ACC112 (cell line): ENCODE results near the gene SLC7A5.
A peak's percentile ranks its signal among the peaks of the same experiment; 100 is the strongest.
"Not testable (repeated sequence)": the region's sequence is repeated elsewhere in the genome, so short reads cannot be mapped to it uniquely, and the experiment has no call there.

Source experiments
- H2AFZ ChIP-seq: fragments of 200-600 bp; sonication (generic); one replicate; pipeline ENCODE4 v1.6.0; 2017; ENCODE audit warnings: antibody characterized with exemption, low read length; ENCODE audit not compliant: unreplicated experiment
- H3K27ac ChIP-seq: fragments of 200-600 bp; sonication (generic); 2 replicates; pipeline ENCODE4 v1.5.1; 2014; ENCODE audit warnings: low read depth, mild to moderate bottlenecking, antibody characterized with exemption, low read length, moderate library complexity
- H3K27me3 ChIP-seq: fragments of 200-600 bp; sonication (generic); 2 replicates; pipeline ENCODE4 v1.6.1; 2014; ENCODE audit warnings: mild to moderate bottlenecking, antibody characterized with exemption, low read length, moderate library complexity, mixed read lengths; ENCODE audit not compliant: insufficient read depth
- H3K36me3 ChIP-seq: fragments of 200-600 bp; sonication (generic); 2 replicates; pipeline ENCODE4 v1.6.1; 2016; ENCODE audit warnings: mild to moderate bottlenecking, antibody characterized with exemption, low read length, moderate library complexity, mixed read lengths; ENCODE audit not compliant: insufficient read depth
- H3K4me1 ChIP-seq: fragments of 200-600 bp; sonication (generic); one replicate; pipeline ENCODE4 v1.6.1; 2016; ENCODE audit warnings: low read length, mixed read lengths; ENCODE audit not compliant: insufficient read depth, unreplicated experiment, control insufficient read depth
- H3K4me3 ChIP-seq: fragments of 200-600 bp; sonication (generic); 2 replicates; pipeline ENCODE4 v1.5.1; 2014; ENCODE audit warnings: mild to moderate bottlenecking, low read depth, low read length
- H3K79me2 ChIP-seq: fragments of 200-600 bp; sonication (generic); one replicate; pipeline ENCODE4 v1.6.0; 2016; ENCODE audit warnings: low read length; ENCODE audit not compliant: control insufficient read depth, unreplicated experiment, insufficient read depth

SLC7A5 gene

GRCh38 chr16:87817370-87817769 lies 51.9 kb downstream of the SLC7A5 start:
- not testable (repeated sequence) for H3K79me2 ChIP-seq, H2AFZ ChIP-seq, H3K4me3 ChIP-seq, H3K4me1 ChIP-seq, H3K27ac ChIP-seq, H3K36me3 ChIP-seq, H3K27me3 ChIP-seq

- no peaks in the 10 kb centered on the region for H3K27me3 ChIP-seq
- no peak overlapping the region for H2AFZ ChIP-seq
- H3K27ac ChIP-seq, result no peak overlapping the region
- no peaks in the 10 kb centered on the region for H3K36me3 ChIP-seq
- H3K4me1 ChIP-seq, result no peaks in the 10 kb centered on the region
- no peak overlapping the region for H3K4me3 ChIP-seq
- no peaks in the 10 kb centered on the region for H3K79me2 ChIP-seq
Measured at GRCh38 chr16:87816507-87817100, 52.7 kb downstream of the SLC7A5 start.

GRCh38 chr16:87815567-87815966 lies 53.7 kb downstream of the SLC7A5 start:
- H3K4me3 ChIP-seq, result no peak overlapping the region
- H3K27me3 ChIP-seq, result no peaks in the 10 kb centered on the region
- no peaks in the 10 kb centered on the region for H3K4me1 ChIP-seq
- H3K79me2 ChIP-seq, result no peaks in the 10 kb centered on the region
- H2AFZ ChIP-seq, result no peak overlapping the region
- H3K27ac ChIP-seq, result no peak overlapping the region
- H3K36me3 ChIP-seq, result no peaks in the 10 kb centered on the region

DNA sequence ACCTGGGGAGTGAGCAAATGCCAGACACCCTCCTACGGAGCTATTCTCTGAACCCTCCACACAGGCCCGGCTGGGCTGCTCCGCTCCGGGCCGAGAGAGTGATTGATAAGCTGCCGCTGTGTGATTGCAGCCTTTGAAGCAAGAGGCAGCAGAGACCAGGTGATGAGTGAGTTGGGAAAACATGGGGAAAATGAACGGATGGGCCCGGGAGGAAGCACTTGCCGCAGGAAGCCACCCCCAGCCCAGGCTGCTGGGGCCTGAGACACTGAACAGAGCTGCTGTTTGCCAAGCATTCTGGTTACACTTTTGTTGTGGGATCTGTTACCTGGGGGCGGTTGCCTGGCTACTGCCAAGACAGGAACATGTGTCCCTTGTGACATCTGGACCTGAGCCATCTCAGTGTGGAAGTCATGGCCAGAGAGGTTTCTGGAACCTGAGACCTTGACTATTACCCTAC lies 57.1 kb downstream of the SLC7A5 start:
- Histone ChIP-seq H3K4me1 (peaks cover 3% of the 10 kb centered on the region), H2AFZ (no peak overlapping the region)

DNA sequence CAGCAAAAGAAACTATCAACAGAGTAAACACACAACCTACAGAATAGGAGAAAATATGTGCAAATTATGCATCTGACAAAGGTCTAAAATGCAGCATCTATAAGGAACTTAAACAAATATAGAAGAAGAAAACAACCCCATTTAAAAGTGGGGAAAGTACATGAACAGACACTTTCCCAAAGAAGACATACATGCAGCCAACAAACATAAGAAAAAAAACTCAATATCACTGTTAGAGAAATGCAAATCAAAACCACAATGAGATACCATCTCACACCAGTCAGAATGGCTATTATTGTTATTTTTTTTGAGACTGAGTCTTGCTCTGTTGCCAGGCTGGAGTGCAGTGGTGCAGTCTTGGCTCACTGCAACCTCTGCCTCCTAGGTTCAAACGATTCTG lies 57.9 kb downstream of the SLC7A5 start:
- H2AFZ ChIP-seq, H3K36me3 ChIP-seq, H3K27ac ChIP-seq, H3K79me2 ChIP-seq, H3K27me3 ChIP-seq, H3K4me3 ChIP-seq, H3K4me1 ChIP-seq: not testable (repeated sequence)

More for the DNA sequence above, 57.1 kb downstream of the SLC7A5 start:
- Histone ChIP-seq H3K4me3 (no peak overlapping the region), H3K27me3 (no peaks in the 10 kb centered on the region), H3K27ac (no peak overlapping the region), H3K36me3 (no peaks in the 10 kb centered on the region), H3K79me2 (no peaks in the 10 kb centered on the region)

- H3K27me3 ChIP-seq, result no peaks in the 10 kb centered on the region
- H3K4me3 ChIP-seq, result no peak overlapping the region
- no peak overlapping the region for H3K27ac ChIP-seq
- H3K4me1 ChIP-seq, result peaks cover 14% of the 10 kb centered on the region
- H3K79me2 ChIP-seq, result no peaks in the 10 kb centered on the region
- no peak overlapping the region for H2AFZ ChIP-seq
- H3K36me3 ChIP-seq, result no peaks in the 10 kb centered on the region
Measured at GRCh38 chr16:87809150-87809902, 60.0 kb downstream of the SLC7A5 start.

- Histone ChIP-seq H3K27ac (no peak overlapping the region), H3K4me3 (no peak overlapping the region)
Measured at GRCh38 chr16:87808108-87808507, 61.2 kb downstream of the SLC7A5 start.

GRCh38 chr16:87806641-87807546 lies 62.4 kb downstream of the SLC7A5 start:
- peak overlapping the region; percentile 12; the same call in 1 of the 2 replicates for H3K27ac ChIP-seq
- H3K79me2 ChIP-seq, result no peaks in the 10 kb centered on the region
- no peaks in the 10 kb centered on the region for H3K36me3 ChIP-seq
- H3K4me3 ChIP-seq, result peak overlapping the region; percentile 71
- peaks cover 14% of the 10 kb centered on the region for H3K4me1 ChIP-seq
- peak overlapping the region; percentile 87 for H2AFZ ChIP-seq
- H3K27me3 ChIP-seq, result no peaks in the 10 kb centered on the region

More at GRCh38 chr16:87808108-87808507, 61.2 kb downstream of the SLC7A5 start:
- no peak overlapping the region for H2AFZ ChIP-seq
- H3K36me3 ChIP-seq, result no peaks in the 10 kb centered on the region
- peaks cover 14% of the 10 kb centered on the region for H3K4me1 ChIP-seq
- H3K27me3 ChIP-seq, result no peaks in the 10 kb centered on the region
- no peaks in the 10 kb centered on the region for H3K79me2 ChIP-seq

DNA sequence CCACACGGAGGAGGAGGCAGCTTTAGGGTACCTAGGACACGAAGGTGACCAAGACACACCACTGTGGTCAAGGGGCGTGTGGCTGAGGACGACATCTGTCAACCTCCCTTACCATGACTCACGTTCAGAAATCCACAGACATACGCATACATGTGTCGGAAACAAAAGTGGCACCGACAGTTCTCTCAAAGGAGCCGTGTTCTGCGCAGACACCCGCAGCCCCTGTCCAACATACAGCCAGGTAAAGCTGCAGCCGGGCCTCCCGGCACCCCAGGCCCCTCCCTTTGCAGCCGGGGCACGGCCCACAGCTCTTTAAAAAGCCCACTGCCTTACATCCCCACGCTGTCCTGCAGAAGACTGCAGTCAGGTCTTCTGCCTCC lies 63.1 kb downstream of the SLC7A5 start:
- no peaks in the 10 kb centered on the region for H3K27me3 ChIP-seq
- H3K36me3 ChIP-seq, result no peaks in the 10 kb centered on the region
- no peaks in the 10 kb centered on the region for H3K79me2 ChIP-seq
- H3K27ac ChIP-seq, result no peak overlapping the region
- H3K4me1 ChIP-seq, result peaks cover 14% of the 10 kb centered on the region
- peak overlapping the region; percentile 87 for H2AFZ ChIP-seq
- H3K4me3 ChIP-seq, result peak overlapping the region; percentile 71

DNA sequence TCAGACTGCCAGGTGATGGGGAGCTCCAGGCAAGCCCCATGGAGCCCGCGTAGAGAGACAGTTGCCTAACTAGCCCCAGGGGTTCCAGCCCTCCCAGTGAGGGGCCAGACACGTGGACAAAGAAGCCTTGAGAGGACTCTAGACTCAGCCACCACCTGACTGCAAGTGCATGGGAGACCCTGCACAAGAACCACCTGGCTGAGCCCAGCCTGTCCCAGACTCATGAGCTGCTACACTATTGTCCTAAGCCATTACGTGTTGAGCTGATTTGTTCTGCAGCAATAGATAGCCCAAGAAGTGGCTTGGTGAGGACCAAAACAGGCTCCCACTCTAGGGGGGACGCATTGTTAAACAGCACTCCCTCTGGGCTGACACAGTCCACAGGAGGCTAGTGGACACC lies 65.9 kb downstream of the SLC7A5 start:
- H3K27ac ChIP-seq, result no peak overlapping the region
- peaks cover 14% of the 10 kb centered on the region for H3K4me1 ChIP-seq

More for the DNA sequence above, 65.9 kb downstream of the SLC7A5 start:
- H2AFZ ChIP-seq, result no peak overlapping the region
- no peak overlapping the region for H3K4me3 ChIP-seq
- H3K36me3 ChIP-seq, result no peaks in the 10 kb centered on the region
- H3K79me2 ChIP-seq, result no peaks in the 10 kb centered on the region
- H3K27me3 ChIP-seq, result no peaks in the 10 kb centered on the region
